Islet of Langerhans (tissue), 1 donor: ENCODE measurements around the gene OR7C2.
"Not testable (repeated sequence)": the region's sequence is repeated elsewhere in the genome, so short reads cannot be mapped to it uniquely, and the experiment has no call there.

Source experiments
- FAIRE-seq: peaks from one replicate; lab custom pipeline; 2011; peaks lifted over from hg19 to GRCh38; lab: Jason Lieb, UNC

Gene OR7C2

GRCh38 chr19:14941189-14941588, at the start of gene OR7C2:
TSS of gene OR7C2 (plus strand) at chr19:14941489. CDS start at chr19:14941489, 0 bp downstream.
- no peak for FAIRE-seq

- no peak for FAIRE-seq
Measured at GRCh38 chr19:14901675-14902260, 39.5 kb upstream of the OR7C2 start.

GRCh38 chr19:14906711-14907110, 34.6 kb upstream of the OR7C2 start:
- no peak for FAIRE-seq

- no peak for FAIRE-seq
Measured at GRCh38 chr19:14915116-14915515, 26.2 kb upstream of the OR7C2 start.

- no peak for FAIRE-seq
Measured at GRCh38 chr19:14916848-14917247, 24.4 kb upstream of the OR7C2 start.

GRCh38 chr19:14933506-14933905, 7.8 kb upstream of the OR7C2 start:
- no peak for FAIRE-seq

GRCh38 chr19:14940266-14940665, 1.0 kb upstream of the OR7C2 start:
- FAIRE-seq = no peak

GRCh38 chr19:14943601-14944000, 2.3 kb downstream of the OR7C2 start:
- FAIRE-seq = no peak

GRCh38 chr19:14944456-14944855, 3.2 kb downstream of the OR7C2 start:
- FAIRE-seq = no peak

- not testable (repeated sequence) for FAIRE-seq
Measured at GRCh38 chr19:14949413-14949812, 8.1 kb downstream of the OR7C2 start.

GRCh38 chr19:14949876-14950275, 8.6 kb downstream of the OR7C2 start:
- FAIRE-seq = no peak

GRCh38 chr19:14950421-14950820, 9.1 kb downstream of the OR7C2 start:
- no peak for FAIRE-seq

- FAIRE-seq = no peak
Measured at GRCh38 chr19:14952767-14953166, 11.5 kb downstream of the OR7C2 start.

- no peak for FAIRE-seq
Measured at GRCh38 chr19:14954071-14954655, 12.9 kb downstream of the OR7C2 start.

- FAIRE-seq = no peak
Measured at GRCh38 chr19:14957464-14957863, 16.2 kb downstream of the OR7C2 start.

- FAIRE-seq = no peak
Measured at GRCh38 chr19:14959263-14959662, 18.0 kb downstream of the OR7C2 start.

- no peak for FAIRE-seq
Measured at GRCh38 chr19:14961956-14962685, 20.8 kb downstream of the OR7C2 start.

- no peak for FAIRE-seq
Measured at GRCh38 chr19:14968247-14968646, 27.0 kb downstream of the OR7C2 start.

GRCh38 chr19:14971474-14971873, 30.2 kb downstream of the OR7C2 start:
- FAIRE-seq = no peak

GRCh38 chr19:14972676-14973075, 31.4 kb downstream of the OR7C2 start:
- FAIRE-seq = no peak

GRCh38 chr19:14974488-14974887, 33.2 kb downstream of the OR7C2 start:
- no peak for FAIRE-seq

- FAIRE-seq = no peak
Measured at GRCh38 chr19:14977128-14977527, 35.8 kb downstream of the OR7C2 start.

GRCh38 chr19:14978161-14978776, 37.0 kb downstream of the OR7C2 start:
- no peak for FAIRE-seq
